ENCODE measurements around the gene PLD1. TPM values are rescaled to one million over a fixed set of nuclear protein-coding genes. Genes with fewer than 3 reads are reported as not detected.

PLD1 gene
- total RNA-seq, 2 experiments from 2014 or later, result 0.22 to 1.0 TPM

GRCh38 chr3:171672124-171672523, 138.2 kb downstream of the PLD1 start:
- ChIA-PET CTCF (no interaction called here), POLR2A (no interaction called here)
- no peaks in the 10 kb centered on the region for H3K9me3 ChIP-seq (ENCODE audit: control insufficient read depth in 1 of 2, insufficient read depth in 1 of 2, low read length in 2 of 2)
- no peak overlapping the region for H3K27ac Mint-ChIP-seq
- H3K27ac ChIP-seq (ENCODE audit: low read depth in 1 of 2, low read length in 2 of 2), result no peak overlapping the region
- no peak for DNase-seq
- no peak overlapping the region for H3K4me3 ChIP-seq (ENCODE audit: low read length)
- no peak overlapping the region for H3K4me3 Mint-ChIP-seq
- no peaks in the 10 kb centered on the region for H3K4me1 ChIP-seq (ENCODE audit: insufficient read depth, low read length)
- no peaks in the 10 kb centered on the region for H3K4me1 Mint-ChIP-seq (ENCODE audit: low read depth)
- no peaks in the 10 kb centered on the region for H3K27me3 Mint-ChIP-seq
- intact Hi-C loops (cut with DNase I, micrococcal nuclease), result no loop called here
- ATAC-seq (ENCODE audit: poor library complexity), result no peak
- no peaks in the 10 kb centered on the region for H3K9me3 Mint-ChIP-seq
- no peaks in the 10 kb centered on the region for H3K36me3 ChIP-seq (ENCODE audit: insufficient read depth, low read length)
- H3K27me3 ChIP-seq (ENCODE audit: control insufficient read depth in 1 of 2, insufficient read depth in 2 of 2, low read length in 2 of 2), result no peaks in the 10 kb centered on the region
- TF ChIP-seq CTCF (IDR thresholded peaks at IDR 0.05), result no peak
- H3K36me3 Mint-ChIP-seq (ENCODE audit: low read depth), result no peaks in the 10 kb centered on the region

DNA sequence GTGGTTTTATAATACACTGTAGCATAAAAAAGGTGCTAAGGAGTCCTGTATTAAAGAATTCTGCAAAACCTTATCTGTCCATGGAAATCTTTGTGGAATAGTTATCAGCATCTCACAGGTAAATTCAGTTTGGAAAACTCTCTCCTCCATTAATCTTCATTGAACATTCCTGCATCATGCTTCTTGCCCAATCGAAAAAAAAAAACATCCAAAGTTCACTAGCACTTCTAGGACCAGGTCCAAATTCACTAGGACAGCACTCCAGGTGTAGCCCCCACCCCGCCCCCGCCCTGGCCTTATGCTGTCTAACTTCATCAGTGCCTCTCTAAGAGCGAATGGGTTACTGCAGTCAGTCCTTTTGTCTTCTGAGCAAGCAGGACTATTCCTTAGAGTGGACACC, 138.6 kb downstream of the PLD1 start:
- Histone ChIP-seq H3K36me3 (ENCODE audit: insufficient read depth, low read length) (no peaks in the 10 kb centered on the region), H3K9me3 (ENCODE audit: control insufficient read depth in 1 of 2, insufficient read depth in 1 of 2, low read length in 2 of 2) (no peaks in the 10 kb centered on the region), H3K27me3 (ENCODE audit: control insufficient read depth in 1 of 2, insufficient read depth in 2 of 2, low read length in 2 of 2) (no peaks in the 10 kb centered on the region), H3K27ac (ENCODE audit: low read depth in 1 of 2, low read length in 2 of 2) (no peak overlapping the region), H3K4me1 (ENCODE audit: insufficient read depth, low read length) (no peaks in the 10 kb centered on the region), H3K4me3 (ENCODE audit: low read length) (no peak overlapping the region)
- H3K4me3 Mint-ChIP-seq, result no peak overlapping the region
- POLR2A ChIA-PET, result no interaction called here
- H3K27me3 Mint-ChIP-seq, result no peaks in the 10 kb centered on the region
- no peaks in the 10 kb centered on the region for H3K4me1 Mint-ChIP-seq (ENCODE audit: low read depth)
- H3K36me3 Mint-ChIP-seq (ENCODE audit: low read depth), result no peaks in the 10 kb centered on the region
- ATAC-seq (ENCODE audit: poor library complexity) (no peak), DNase-seq (no peak)
- TF ChIP-seq CTCF (IDR thresholded peaks at IDR 0.05), result no peak
- intact Hi-C loops (cut with DNase I, micrococcal nuclease), result no loop called here
- CTCF ChIA-PET, result no interaction called here
- no peak overlapping the region for H3K27ac Mint-ChIP-seq
- H3K9me3 Mint-ChIP-seq, result no peaks in the 10 kb centered on the region

DNA sequence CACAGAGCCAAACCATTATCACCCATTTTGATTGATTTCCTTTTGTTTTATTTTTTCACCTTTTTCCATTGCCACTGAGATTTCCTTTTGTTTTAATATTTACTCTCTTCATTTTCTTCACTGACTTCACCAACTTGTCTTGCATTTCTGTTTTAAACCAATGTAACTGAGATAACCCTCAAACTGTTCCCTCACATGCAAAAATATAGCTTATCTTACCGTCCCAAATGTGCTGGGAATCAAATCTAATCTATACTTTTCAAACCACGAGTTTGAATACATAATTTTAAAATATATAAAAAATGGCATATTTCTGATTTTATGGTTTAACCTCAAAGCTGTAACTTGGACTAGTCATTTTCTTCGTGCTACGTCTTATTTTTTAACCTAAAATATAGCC, 143.8 kb downstream of the PLD1 start:
- intact Hi-C loops (cut with DNase I, micrococcal nuclease), result no loop called here
- Mint-ChIP-seq H3K4me1 (ENCODE audit: low read depth) (no peaks in the 10 kb centered on the region), H3K27me3 (peaks cover 16% of the 10 kb centered on the region), H3K9me3 (no peaks in the 10 kb centered on the region), H3K27ac (no peak overlapping the region), H3K4me3 (no peak overlapping the region), H3K36me3 (ENCODE audit: low read depth) (no peaks in the 10 kb centered on the region)
- Histone ChIP-seq H3K4me1 (ENCODE audit: insufficient read depth, low read length) (no peaks in the 10 kb centered on the region), H3K9me3 (ENCODE audit: control insufficient read depth in 1 of 2, insufficient read depth in 1 of 2, low read length in 2 of 2) (no peaks in the 10 kb centered on the region), H3K27me3 (ENCODE audit: control insufficient read depth in 1 of 2, insufficient read depth in 2 of 2, low read length in 2 of 2) (no peaks in the 10 kb centered on the region), H3K36me3 (ENCODE audit: insufficient read depth, low read length) (no peaks in the 10 kb centered on the region), H3K4me3 (ENCODE audit: low read length) (no peak overlapping the region), H3K27ac (ENCODE audit: low read depth in 1 of 2, low read length in 2 of 2) (no peak overlapping the region)
- ChIA-PET POLR2A (no interaction called here), CTCF (no interaction called here)
- ATAC-seq (ENCODE audit: poor library complexity) (no peak), DNase-seq (no peak)
- no peak for TF ChIP-seq CTCF (IDR thresholded peaks at IDR 0.05)

All from CD4-positive, alpha-beta T cell (primary cell).